ENCODE measurements around the gene RAD51B. TPM values are rescaled to one million over a fixed set of nuclear protein-coding genes. Genes with fewer than 3 reads are reported as not detected.

Gene RAD51B
- total and polyA plus RNA-seq, 2 donors (not counting 1 experiment from before 2014, with no cell fraction given) = 4.6 to 16.3 TPM

DNA sequence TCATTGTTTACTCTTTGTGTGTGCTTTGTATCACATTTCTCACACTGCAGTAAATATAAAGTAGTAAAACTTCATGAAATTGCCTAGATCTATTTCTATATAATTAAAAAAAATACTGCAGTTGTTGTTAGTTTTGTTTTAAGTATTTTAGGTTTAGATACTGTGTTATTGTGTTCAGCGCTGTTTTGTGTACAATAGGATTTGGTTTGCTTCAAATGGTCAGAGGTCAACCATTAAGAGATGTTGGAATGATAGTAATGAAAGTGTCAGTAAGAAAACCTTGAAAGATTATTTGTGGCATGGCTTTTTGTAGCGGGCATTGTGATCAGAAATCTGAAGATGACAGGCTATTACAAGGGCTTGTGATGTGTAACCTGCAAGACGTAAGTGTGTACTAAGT is 67.9 kb downstream of the RAD51B start:
- Histone ChIP-seq H3K27ac (ENCODE audit: insufficient read depth, low read length) (no peak overlapping the region), H3K9me3 (ENCODE audit: control insufficient read depth, insufficient read depth, low read depth, low read length) (no peaks in the 10 kb centered on the region), H3K79me2 (ENCODE audit: control insufficient read depth, insufficient read depth, low read length) (no peaks in the 10 kb centered on the region), H3K9ac (ENCODE audit: insufficient read depth, low read length) (no peak overlapping the region), H3K4me3 (replicated peaks in 1 of 4; ENCODE audit: control extremely low read depth in 1 of 4, insufficient read depth in 1 of 4, low read depth in 3 of 4, low read length in 4 of 4) (no peak overlapping the region), H3K36me3 (ENCODE audit: control insufficient read depth, insufficient read depth, low read length) (no peaks in the 10 kb centered on the region), H3K4me2 (ENCODE audit: extremely low read depth, insufficient read depth, low read length) (no peak overlapping the region), H3K4me1 (ENCODE audit: control insufficient read depth, extremely low read depth, insufficient read depth, low read length) (no peaks in the 10 kb centered on the region), H4K20me1 (ENCODE audit: control insufficient read depth, extremely low read depth, insufficient read depth, low read length) (no peaks in the 10 kb centered on the region), H3K27me3 (ENCODE audit: control insufficient read depth, insufficient read depth, low read length) (no peaks in the 10 kb centered on the region), H2AFZ (ENCODE audit: low read length) (no peak overlapping the region)
- no peak for DNase-seq (ENCODE audit: low read depth in 2 of 2)
- TF ChIP-seq, protein P1, sequence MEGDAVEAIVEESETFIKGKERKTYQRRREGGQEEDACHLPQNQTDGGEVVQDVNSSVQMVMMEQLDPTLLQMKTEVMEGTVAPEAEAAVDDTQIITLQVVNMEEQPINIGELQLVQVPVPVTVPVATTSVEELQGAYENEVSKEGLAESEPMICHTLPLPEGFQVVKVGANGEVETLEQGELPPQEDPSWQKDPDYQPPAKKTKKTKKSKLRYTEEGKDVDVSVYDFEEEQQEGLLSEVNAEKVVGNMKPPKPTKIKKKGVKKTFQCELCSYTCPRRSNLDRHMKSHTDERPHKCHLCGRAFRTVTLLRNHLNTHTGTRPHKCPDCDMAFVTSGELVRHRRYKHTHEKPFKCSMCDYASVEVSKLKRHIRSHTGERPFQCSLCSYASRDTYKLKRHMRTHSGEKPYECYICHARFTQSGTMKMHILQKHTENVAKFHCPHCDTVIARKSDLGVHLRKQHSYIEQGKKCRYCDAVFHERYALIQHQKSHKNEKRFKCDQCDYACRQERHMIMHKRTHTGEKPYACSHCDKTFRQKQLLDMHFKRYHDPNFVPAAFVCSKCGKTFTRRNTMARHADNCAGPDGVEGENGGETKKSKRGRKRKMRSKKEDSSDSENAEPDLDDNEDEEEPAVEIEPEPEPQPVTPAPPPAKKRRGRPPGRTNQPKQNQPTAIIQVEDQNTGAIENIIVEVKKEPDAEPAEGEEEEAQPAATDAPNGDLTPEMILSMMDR (conservative IDR thresholded peaks at IDR 0.05 in 1 of 2, IDR thresholded peaks at IDR 0.05 in 1 of 2; ENCODE audit: low read depth in 1 of 2, low read length in 2 of 2) = no peak
- TF ChIP-seq EZH2 (IDR thresholded peaks at IDR 0.05; ENCODE audit: low read length, missing control alignments) = no peak

DNA sequence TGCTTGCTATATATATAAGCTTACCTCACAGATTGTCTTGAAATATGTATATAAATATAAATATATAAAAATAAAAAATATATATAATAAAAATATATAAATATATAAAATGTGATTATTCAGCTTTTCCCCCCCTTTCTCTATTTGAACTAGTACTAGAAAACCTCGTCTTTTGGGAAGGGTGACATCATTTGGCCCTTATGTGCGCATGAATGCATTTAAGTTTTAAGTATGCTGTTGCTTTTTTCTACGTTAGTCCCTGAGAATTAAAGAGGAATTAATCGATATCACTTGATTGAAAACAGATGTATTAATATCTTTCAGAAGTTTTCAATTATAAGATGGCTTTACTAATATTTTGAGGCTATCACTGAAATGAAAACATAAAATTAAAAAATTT is 69.9 kb downstream of the RAD51B start:
- no peak for DNase-seq (ENCODE audit: low read depth in 2 of 2)
- H3K79me2 ChIP-seq (ENCODE audit: control insufficient read depth, insufficient read depth, low read length) = no peaks in the 10 kb centered on the region
- H3K4me3 ChIP-seq (replicated peaks in 1 of 4; ENCODE audit: control extremely low read depth in 1 of 4, insufficient read depth in 1 of 4, low read depth in 3 of 4, low read length in 4 of 4) = no peak overlapping the region
- no peak overlapping the region for H3K27ac ChIP-seq (ENCODE audit: insufficient read depth, low read length)
- H2AFZ ChIP-seq (ENCODE audit: low read length) = no peak overlapping the region
- H3K36me3 ChIP-seq (ENCODE audit: control insufficient read depth, insufficient read depth, low read length) = no peaks in the 10 kb centered on the region
- no peaks in the 10 kb centered on the region for H4K20me1 ChIP-seq (ENCODE audit: control insufficient read depth, extremely low read depth, insufficient read depth, low read length)
- no peaks in the 10 kb centered on the region for H3K9me3 ChIP-seq (ENCODE audit: control insufficient read depth, insufficient read depth, low read depth, low read length)
- H3K27me3 ChIP-seq (ENCODE audit: control insufficient read depth, insufficient read depth, low read length) = no peaks in the 10 kb centered on the region
- no peak overlapping the region for H3K4me2 ChIP-seq (ENCODE audit: extremely low read depth, insufficient read depth, low read length)
- TF ChIP-seq, protein P1 (conservative IDR thresholded peaks at IDR 0.05 in 1 of 2, IDR thresholded peaks at IDR 0.05 in 1 of 2; ENCODE audit: low read depth in 1 of 2, low read length in 2 of 2) = no peak
- TF ChIP-seq EZH2 (IDR thresholded peaks at IDR 0.05; ENCODE audit: low read length, missing control alignments) = no peak
- no peak overlapping the region for H3K9ac ChIP-seq (ENCODE audit: insufficient read depth, low read length)
- no peaks in the 10 kb centered on the region for H3K4me1 ChIP-seq (ENCODE audit: control insufficient read depth, extremely low read depth, insufficient read depth, low read length)

DNA sequence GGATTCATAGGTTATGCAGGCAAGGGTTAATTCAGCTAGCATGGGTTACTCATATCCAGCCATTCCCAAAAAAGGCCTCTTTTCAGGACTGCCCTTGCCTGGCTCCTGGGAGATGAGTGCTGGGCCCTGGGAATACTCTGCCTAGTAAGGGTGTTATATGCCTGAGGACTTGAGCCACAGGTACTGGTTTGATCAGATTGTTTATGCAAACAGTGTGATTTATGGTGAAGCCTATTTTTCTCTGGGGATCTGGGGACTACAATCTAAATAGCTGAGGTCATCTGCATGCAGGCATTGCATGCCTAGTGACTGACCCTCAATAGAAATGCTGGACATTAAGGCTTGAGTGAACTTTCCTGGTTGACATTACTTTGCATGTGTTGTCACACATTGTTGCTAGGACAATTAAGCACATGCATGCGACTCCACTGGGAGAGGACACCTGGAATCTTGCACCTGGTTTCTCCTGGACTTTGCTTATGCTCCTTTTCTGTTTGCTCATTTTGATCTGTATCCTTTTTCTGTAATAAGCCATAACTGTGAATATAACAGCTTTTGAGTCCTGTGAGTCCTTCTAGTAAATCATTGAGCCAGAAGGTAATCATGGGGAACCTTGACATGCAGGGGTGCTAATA is 73.0 kb downstream of the RAD51B start:
- no peak overlapping the region for H3K4me3 ChIP-seq (replicated peaks in 1 of 4; ENCODE audit: control extremely low read depth in 1 of 4, insufficient read depth in 1 of 4, low read depth in 3 of 4, low read length in 4 of 4)
- no peaks in the 10 kb centered on the region for H3K79me2 ChIP-seq (ENCODE audit: control insufficient read depth, insufficient read depth, low read length)
- DNase-seq (ENCODE audit: low read depth in 2 of 2) = no peak
- H2AFZ ChIP-seq (ENCODE audit: low read length) = no peak overlapping the region
- H3K4me2 ChIP-seq (ENCODE audit: extremely low read depth, insufficient read depth, low read length) = no peak overlapping the region
- H4K20me1 ChIP-seq (ENCODE audit: control insufficient read depth, extremely low read depth, insufficient read depth, low read length) = no peaks in the 10 kb centered on the region
- H3K27ac ChIP-seq (ENCODE audit: insufficient read depth, low read length) = no peak overlapping the region
- no peaks in the 10 kb centered on the region for H3K36me3 ChIP-seq (ENCODE audit: control insufficient read depth, insufficient read depth, low read length)
- H3K27me3 ChIP-seq (ENCODE audit: control insufficient read depth, insufficient read depth, low read length) = no peaks in the 10 kb centered on the region
- H3K9ac ChIP-seq (ENCODE audit: insufficient read depth, low read length) = no peak overlapping the region
- H3K9me3 ChIP-seq (ENCODE audit: control insufficient read depth, insufficient read depth, low read depth, low read length) = no peaks in the 10 kb centered on the region
- no peaks in the 10 kb centered on the region for H3K4me1 ChIP-seq (ENCODE audit: control insufficient read depth, extremely low read depth, insufficient read depth, low read length)
- TF ChIP-seq EZH2 (IDR thresholded peaks at IDR 0.05; ENCODE audit: low read length, missing control alignments) = no peak
- TF ChIP-seq, protein P1 (conservative IDR thresholded peaks at IDR 0.05 in 1 of 2, IDR thresholded peaks at IDR 0.05 in 1 of 2; ENCODE audit: low read depth in 1 of 2, low read length in 2 of 2) = no peak
